ACC112 (cell line): ENCODE data around the gene MBNL1.

Experiments
- H2AFZ ChIP-seq: fragments of 200-600 bp; sonication (generic); one replicate; pipeline ENCODE4 v1.6.0; 2017; ENCODE audit warnings: antibody characterized with exemption, low read length; ENCODE audit not compliant: unreplicated experiment
- H3K27ac ChIP-seq: fragments of 200-600 bp; sonication (generic); 2 replicates; pipeline ENCODE4 v1.5.1; 2014; ENCODE audit warnings: low read depth, mild to moderate bottlenecking, antibody characterized with exemption, low read length, moderate library complexity
- H3K27me3 ChIP-seq: fragments of 200-600 bp; sonication (generic); 2 replicates; pipeline ENCODE4 v1.6.1; 2014; ENCODE audit warnings: mild to moderate bottlenecking, antibody characterized with exemption, low read length, moderate library complexity, mixed read lengths; ENCODE audit not compliant: insufficient read depth
- H3K36me3 ChIP-seq: fragments of 200-600 bp; sonication (generic); 2 replicates; pipeline ENCODE4 v1.6.1; 2016; ENCODE audit warnings: mild to moderate bottlenecking, antibody characterized with exemption, low read length, moderate library complexity, mixed read lengths; ENCODE audit not compliant: insufficient read depth
- H3K4me1 ChIP-seq: fragments of 200-600 bp; sonication (generic); one replicate; pipeline ENCODE4 v1.6.1; 2016; ENCODE audit warnings: low read length, mixed read lengths; ENCODE audit not compliant: insufficient read depth, unreplicated experiment, control insufficient read depth
- H3K4me3 ChIP-seq: fragments of 200-600 bp; sonication (generic); 2 replicates; pipeline ENCODE4 v1.5.1; 2014; ENCODE audit warnings: mild to moderate bottlenecking, low read depth, low read length
- H3K79me2 ChIP-seq: fragments of 200-600 bp; sonication (generic); one replicate; pipeline ENCODE4 v1.6.0; 2016; ENCODE audit warnings: low read length; ENCODE audit not compliant: control insufficient read depth, unreplicated experiment, insufficient read depth

Gene MBNL1, protein sequence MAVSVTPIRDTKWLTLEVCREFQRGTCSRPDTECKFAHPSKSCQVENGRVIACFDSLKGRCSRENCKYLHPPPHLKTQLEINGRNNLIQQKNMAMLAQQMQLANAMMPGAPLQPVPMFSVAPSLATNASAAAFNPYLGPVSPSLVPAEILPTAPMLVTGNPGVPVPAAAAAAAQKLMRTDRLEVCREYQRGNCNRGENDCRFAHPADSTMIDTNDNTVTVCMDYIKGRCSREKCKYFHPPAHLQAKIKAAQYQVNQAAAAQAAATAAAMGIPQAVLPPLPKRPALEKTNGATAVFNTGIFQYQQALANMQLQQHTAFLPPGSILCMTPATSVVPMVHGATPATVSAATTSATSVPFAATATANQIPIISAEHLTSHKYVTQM

DNA sequence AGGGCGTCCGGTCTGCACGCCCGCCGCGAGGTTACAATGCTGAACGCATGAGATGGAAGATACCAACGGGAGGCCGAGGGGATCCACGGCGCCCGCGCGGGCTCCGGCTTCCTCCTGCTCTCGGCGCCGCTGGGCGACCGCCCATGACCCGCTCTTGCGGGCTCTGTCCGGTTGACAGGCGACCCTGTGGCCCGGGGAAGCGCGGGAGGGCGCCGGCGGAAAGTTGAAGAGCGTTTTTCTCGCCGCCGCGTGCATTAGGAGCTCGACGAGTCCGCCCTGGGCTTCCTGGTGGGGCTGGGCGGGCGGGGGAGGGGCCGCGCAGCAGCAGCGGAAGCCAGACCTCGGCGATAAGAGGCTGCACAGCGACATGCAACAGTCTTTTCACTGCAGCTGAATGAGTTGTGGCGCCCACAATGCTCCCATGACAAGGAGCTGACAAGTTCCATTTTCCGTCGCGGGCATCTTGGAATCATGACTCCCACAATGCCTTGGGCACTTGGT, at the start of gene MBNL1:
Gene MBNL1, plus strand, starts transcription at position 375 of the 501 bp plus-strand sequence. CDS start 31,265 bp downstream, outside the sequence.
- peak within 1 kb of the TSS; percentile 94 for H3K4me3 ChIP-seq
- peaks cover 41% of the 10 kb centered on the region for H3K4me1 ChIP-seq
- peak within 1 kb of the TSS; percentile 94 for H3K27ac ChIP-seq
- H3K36me3 ChIP-seq, result peaks cover 2% of the 10 kb centered on the region
- peaks cover 60% of the 10 kb centered on the region for H3K79me2 ChIP-seq
- peak within 1 kb of the TSS; percentile 89 for H2AFZ ChIP-seq
- no peaks in the 10 kb centered on the region for H3K27me3 ChIP-seq

DNA sequence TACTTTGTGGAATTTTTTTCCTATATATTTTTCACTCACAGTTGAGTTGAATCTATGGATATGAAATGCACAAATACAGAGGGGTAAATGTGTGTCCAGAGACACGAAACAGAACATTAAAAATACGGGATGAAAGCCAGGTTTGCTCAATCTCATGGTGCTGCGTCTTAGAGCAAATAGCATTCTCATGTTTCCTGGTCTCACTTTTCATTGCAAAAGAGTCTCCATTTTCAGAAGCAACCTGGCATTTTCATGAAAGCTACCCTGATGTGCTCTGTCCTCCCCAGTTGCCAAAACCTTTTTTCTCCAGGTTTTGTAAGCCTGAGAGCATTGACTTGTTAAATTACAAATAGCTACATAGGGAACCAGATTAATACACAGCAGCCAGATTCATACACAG, 49.5 kb upstream of the MBNL1 start:
- no peaks in the 10 kb centered on the region for H3K27me3 ChIP-seq
- no peak overlapping the region for H3K27ac ChIP-seq
- no peaks in the 10 kb centered on the region for H3K36me3 ChIP-seq
- H3K79me2 ChIP-seq, result no peaks in the 10 kb centered on the region
- no peak overlapping the region for H2AFZ ChIP-seq
- H3K4me3 ChIP-seq, result no peak overlapping the region
- H3K4me1 ChIP-seq, result peaks cover 16% of the 10 kb centered on the region

GRCh38 chr3:152219769-152220255, 48.9 kb upstream of the MBNL1 start:
- Histone ChIP-seq H3K4me1 (peaks cover 16% of the 10 kb centered on the region), H3K27ac (no peak overlapping the region), H3K27me3 (no peaks in the 10 kb centered on the region), H3K36me3 (no peaks in the 10 kb centered on the region), H3K4me3 (no peak overlapping the region), H2AFZ (no peak overlapping the region), H3K79me2 (no peaks in the 10 kb centered on the region)

GRCh38 chr3:152222327-152222726, 46.4 kb upstream of the MBNL1 start:
- Histone ChIP-seq H3K27me3 (no peaks in the 10 kb centered on the region), H2AFZ (peak overlapping the region; percentile 86), H3K4me1 (peaks cover 16% of the 10 kb centered on the region), H3K4me3 (peak overlapping the region; percentile 54), H3K36me3 (no peaks in the 10 kb centered on the region), H3K79me2 (no peaks in the 10 kb centered on the region), H3K27ac (peak overlapping the region; percentile 65)

DNA sequence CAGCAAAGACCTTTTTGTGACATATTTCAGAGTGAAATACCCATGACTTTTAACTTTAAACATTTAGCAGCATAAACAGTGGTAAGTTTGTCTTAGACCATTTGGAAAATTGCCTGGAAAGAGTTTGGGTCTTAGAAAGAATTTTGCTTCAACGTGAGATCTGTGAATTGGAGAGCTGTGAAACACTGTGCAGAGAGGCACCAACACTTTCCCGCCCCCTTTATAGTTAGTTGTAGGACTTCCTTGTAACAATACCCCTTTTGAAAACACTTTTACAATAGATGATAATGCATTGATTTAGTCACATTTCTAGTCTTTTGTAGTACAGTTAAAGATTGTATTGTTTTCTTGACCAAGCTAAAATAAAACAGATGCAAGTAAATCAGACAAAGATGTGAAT, 43.5 kb upstream of the MBNL1 start:
- no peaks in the 10 kb centered on the region for H3K27me3 ChIP-seq
- H3K27ac ChIP-seq, result no peak overlapping the region
- H3K36me3 ChIP-seq, result no peaks in the 10 kb centered on the region
- H3K4me1 ChIP-seq, result peaks cover 16% of the 10 kb centered on the region
- H3K4me3 ChIP-seq, result no peak overlapping the region
- no peaks in the 10 kb centered on the region for H3K79me2 ChIP-seq
- peak overlapping the region; percentile 4 for H2AFZ ChIP-seq

DNA sequence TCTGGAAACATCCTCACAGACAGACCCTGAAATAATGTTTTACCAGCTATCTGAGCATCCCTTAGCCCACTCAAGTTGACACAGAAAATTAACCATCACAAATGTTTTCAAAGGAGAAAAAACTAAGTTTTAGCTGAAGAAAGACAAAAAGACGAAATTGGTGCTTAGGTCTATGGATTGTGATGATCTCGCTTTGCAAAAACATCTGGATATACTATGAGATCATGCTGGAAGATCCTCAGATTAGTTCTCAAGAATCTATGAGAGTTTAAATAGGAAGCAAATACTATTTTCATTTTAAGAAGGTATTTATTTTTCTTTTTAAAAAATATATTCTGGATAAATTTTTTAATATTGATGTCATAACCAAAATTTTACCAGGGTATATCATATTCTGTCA, 42.6 kb upstream of the MBNL1 start:
- H3K4me3 ChIP-seq, result no peak overlapping the region
- no peak overlapping the region for H2AFZ ChIP-seq
- no peak overlapping the region for H3K27ac ChIP-seq
- H3K79me2 ChIP-seq, result no peaks in the 10 kb centered on the region
- H3K4me1 ChIP-seq, result peaks cover 16% of the 10 kb centered on the region
- H3K36me3 ChIP-seq, result no peaks in the 10 kb centered on the region
- no peaks in the 10 kb centered on the region for H3K27me3 ChIP-seq

DNA sequence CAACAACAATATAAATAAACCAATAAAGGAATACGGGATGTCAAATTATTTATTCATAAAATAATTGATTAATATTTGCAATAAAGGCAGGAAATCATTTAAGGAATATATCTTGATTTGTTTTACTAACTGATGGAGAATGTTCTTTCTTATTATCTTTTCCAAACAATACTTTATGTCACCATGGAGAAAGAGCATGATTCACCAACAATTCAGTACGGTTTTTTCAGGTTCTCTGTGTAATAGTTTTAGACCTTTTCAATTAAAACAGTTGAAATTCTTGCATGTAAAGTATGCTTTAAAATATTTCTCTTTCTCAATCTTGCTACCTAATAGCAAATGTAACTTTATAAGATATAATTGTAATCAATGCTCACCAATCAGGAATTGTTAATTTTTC, 41.7 kb upstream of the MBNL1 start:
- no peak overlapping the region for H2AFZ ChIP-seq
- no peaks in the 10 kb centered on the region for H3K36me3 ChIP-seq
- no peaks in the 10 kb centered on the region for H3K79me2 ChIP-seq
- no peaks in the 10 kb centered on the region for H3K27me3 ChIP-seq
- peaks cover 7% of the 10 kb centered on the region for H3K4me1 ChIP-seq
- H3K4me3 ChIP-seq, result no peak overlapping the region
- no peak overlapping the region for H3K27ac ChIP-seq

DNA sequence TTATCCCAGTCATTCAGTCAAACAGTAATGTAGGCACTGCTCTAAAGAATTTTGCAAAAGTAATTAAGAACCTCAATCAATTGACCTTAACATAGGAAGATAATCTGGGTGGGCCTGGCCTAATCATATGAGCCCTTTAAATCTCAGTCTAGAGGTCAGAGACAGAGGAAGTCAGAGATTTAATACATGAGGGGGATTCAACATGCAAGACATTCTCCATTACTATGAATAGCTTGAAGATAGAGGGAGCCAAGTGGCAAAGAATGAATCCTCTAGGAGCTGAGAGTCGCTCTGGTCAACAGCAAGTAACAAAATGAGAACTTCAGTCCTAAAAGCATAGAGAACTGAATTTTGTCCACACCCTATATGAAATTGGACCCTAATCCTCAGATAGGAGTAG, 39.0 kb upstream of the MBNL1 start:
- Histone ChIP-seq H2AFZ (no peak overlapping the region), H3K4me3 (no peak overlapping the region), H3K4me1 (peaks cover under 1% of the 10 kb centered on the region), H3K36me3 (no peaks in the 10 kb centered on the region), H3K27me3 (no peaks in the 10 kb centered on the region), H3K79me2 (no peaks in the 10 kb centered on the region), H3K27ac (no peak overlapping the region)

DNA sequence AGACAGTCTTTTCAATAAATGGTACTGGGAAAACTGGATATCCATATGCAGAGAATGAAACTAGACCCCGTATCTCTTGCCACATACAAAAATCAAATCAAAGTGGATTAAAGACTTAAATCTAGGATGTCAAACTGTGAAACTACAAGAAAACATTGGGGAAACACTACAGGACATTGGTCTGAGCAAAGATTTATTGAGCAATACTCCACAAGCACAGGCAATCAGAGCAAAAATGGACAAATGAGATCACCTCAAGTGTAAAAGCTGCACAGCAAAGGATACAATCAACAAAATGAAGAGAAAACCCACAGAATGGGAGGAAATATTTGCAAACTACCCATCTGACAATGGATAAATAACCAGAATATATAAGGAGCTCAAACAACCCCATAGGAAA, 38.4 kb upstream of the MBNL1 start:
- Histone ChIP-seq H3K27ac (no peak overlapping the region), H3K27me3 (no peaks in the 10 kb centered on the region), H2AFZ (no peak overlapping the region), H3K4me3 (no peak overlapping the region), H3K36me3 (no peaks in the 10 kb centered on the region), H3K4me1 (peaks cover 6% of the 10 kb centered on the region), H3K79me2 (no peaks in the 10 kb centered on the region)

DNA sequence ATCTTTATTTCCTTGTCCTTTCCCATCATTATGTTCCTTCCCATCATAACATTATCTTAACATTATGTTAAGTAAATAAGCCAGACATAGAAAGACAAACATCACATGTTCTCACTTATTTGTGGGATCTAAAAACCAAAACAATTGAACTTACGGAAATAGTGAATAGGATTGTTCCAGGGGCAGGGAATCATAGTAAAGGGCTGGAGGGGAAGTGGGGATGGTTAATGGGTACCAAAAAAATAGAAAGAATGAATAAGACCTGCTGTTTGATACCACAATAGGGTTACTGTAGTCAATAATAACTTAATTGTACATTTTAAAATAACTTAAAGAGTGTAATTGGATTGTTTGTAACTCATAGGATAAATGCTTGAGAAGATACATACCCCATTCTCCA, 36.7 kb upstream of the MBNL1 start:
- Histone ChIP-seq H3K36me3 (no peaks in the 10 kb centered on the region), H3K79me2 (no peaks in the 10 kb centered on the region), H2AFZ (no peak overlapping the region), H3K4me3 (no peak overlapping the region), H3K4me1 (peaks cover 14% of the 10 kb centered on the region), H3K27me3 (no peaks in the 10 kb centered on the region), H3K27ac (no peak overlapping the region)

GRCh38 chr3:152232679-152233078, 36.0 kb upstream of the MBNL1 start:
- H3K36me3 ChIP-seq, result no peaks in the 10 kb centered on the region
- no peak overlapping the region for H2AFZ ChIP-seq
- no peak overlapping the region for H3K27ac ChIP-seq
- no peaks in the 10 kb centered on the region for H3K27me3 ChIP-seq
- H3K4me3 ChIP-seq, result no peak overlapping the region
- H3K4me1 ChIP-seq, result peaks cover 14% of the 10 kb centered on the region
- no peaks in the 10 kb centered on the region for H3K79me2 ChIP-seq
